GM12878 (cell line): ENCODE results near the gene PRKRIP1. TPM values are rescaled to one million over a fixed set of nuclear protein-coding genes. Genes with fewer than 3 reads are reported as not detected.

ENCODE experiments used
- CEBPB ChIP-seq, 2 experiments: fragments of 150-350 bp in 1 of 2; IDR thresholded peaks; 2 replicates each; pipeline ENCODE4 v1.6.1; 2012 to 2014; ENCODE audit warnings: low read depth in 2 of 2, low read length in 2 of 2, borderline replicate concordance in 1 of 2, inconsistent platforms in 1 of 2
- CHD4 ChIP-seq: fragments of 200-600 bp; sonication (generic); IDR thresholded peaks from 2 replicates; pipeline ENCODE4 v1.6.1; 2016; ENCODE audit warnings: mild to moderate bottlenecking
- EED ChIP-seq: sonication (generic); IDR thresholded peaks from 2 replicates; pipeline ENCODE4 v1.6.1; 2016; ENCODE audit warnings: antibody characterized with exemption, low read depth
- EZH2 ChIP-seq: IDR thresholded peaks from 2 replicates; pipeline ENCODE4 v1.6.1; 2012; ENCODE audit warnings: low read depth, mild to moderate bottlenecking, control low read depth, inconsistent platforms, low read length, borderline replicate concordance; ENCODE audit not compliant: control insufficient read depth
- JUNB ChIP-seq: IDR thresholded peaks from 2 replicates; pipeline ENCODE4 v1.6.1; 2016; ENCODE audit warnings: antibody characterized with exemption, mild to moderate bottlenecking
- NR2F1 ChIP-seq: fragments of 450-650 bp; conservative IDR thresholded peaks from 2 replicates; pipeline ENCODE4 v1.6.1; 2017; ENCODE audit warnings: mild to moderate bottlenecking
- RAD21 ChIP-seq: IDR thresholded peaks from 2 replicates; pipeline ENCODE4 v1.6.1; 2011; ENCODE audit warnings: mild to moderate bottlenecking, low read depth, low read length, moderate library complexity; ENCODE audit not compliant: insufficient read depth
- SIX5 ChIP-seq: IDR thresholded peaks from 2 replicates; pipeline ENCODE4 v1.6.1; 2011; ENCODE audit warnings: mild to moderate bottlenecking, low read depth, low read length, moderate library complexity; ENCODE audit not compliant: severe bottlenecking
- SMAD1 ChIP-seq: fragments of 450-650 bp; IDR thresholded peaks from 2 replicates; pipeline ENCODE4 v1.6.1; 2018; ENCODE audit warnings: mild to moderate bottlenecking, low read depth; ENCODE audit not compliant: partially characterized antibody
- WRNIP1 ChIP-seq: IDR thresholded peaks from 2 replicates; pipeline ENCODE4 v1.6.1; 2011; ENCODE audit warnings: low read depth, low read length, improper control_type of control experiment, borderline replicate concordance
- ZNF217 ChIP-seq: fragments of 450-650 bp; IDR thresholded peaks from 2 replicates; pipeline ENCODE4 v1.6.1; 2017; ENCODE audit warnings: antibody characterized with exemption, mild to moderate bottlenecking
- ZNF24 ChIP-seq: fragments of 450-650 bp; IDR thresholded peaks from 2 replicates; pipeline ENCODE4 v1.6.1; 2017; ENCODE audit warnings: antibody characterized with exemption, mild to moderate bottlenecking
- ZSCAN29 ChIP-seq: fragments of 450-650 bp; IDR thresholded peaks from 2 replicates; pipeline ENCODE4 v1.6.1; 2017; ENCODE audit warnings: mild to moderate bottlenecking, moderate library complexity
- polyA plus RNA-seq, 11 experiments: library from polyadenylated mRNA; depleted of rRNA in 4 of 11; unstranded in 6 of 11; stranded (reverse) in 5 of 11; fragments of >200 nt; fragmentation: Nextera tagmentation in 4 of 11; fragmentation: Illumina TruSeq in 1 of 11; extraction: Ambion mirVana in 4 of 11; extraction: Trizol in 1 of 11; gene quantifications; 1 replicate in 1 of 11; 2 replicates in 10 of 11; pipeline versions ENCODE4 v1.2.1 to v1.2.3, GENCODE V29; 2011 to 2016; ENCODE audit warnings: inconsistent platforms in 2 of 11, missing spikeins in 2 of 11, low read depth in 1 of 11
- total RNA-seq, 4 experiments: library from RNA; depleted of rRNA in 3 of 4; stranded (reverse); fragments of >200 nt in 3 of 4; fragmentation: Illumina TruSeq in 1 of 4; extraction: Trizol in 1 of 4; gene quantifications; 2 replicates each; pipeline versions ENCODE4 v1.2.1 to v1.2.3, GENCODE V29; 2013 to 2021
- TF ChIP-seq, protein P1 (sequence below): IDR thresholded peaks from 2 replicates; pipeline ENCODE4 v1.6.1; 2012; ENCODE audit warnings: low read length, inconsistent platforms
- TF ChIP-seq, protein P2 (sequence below): fragments of 450-650 bp; IDR thresholded peaks from 2 replicates; pipeline ENCODE4 v1.6.1; 2016; ENCODE audit warnings: mild to moderate bottlenecking
- TF ChIP-seq, protein P3 (sequence below), 3 experiments: IDR thresholded peaks in 2 of 3; conservative IDR thresholded peaks in 1 of 3; 2 replicates each; pipeline ENCODE4 v1.5.1; 2011; ENCODE audit warnings: low read depth in 3 of 3, low read length in 3 of 3, mild to moderate bottlenecking in 3 of 3, control low read depth in 2 of 3, moderate library complexity in 2 of 3, inconsistent platforms in 1 of 3, mixed read lengths in 1 of 3; ENCODE audit not compliant: control insufficient read depth in 2 of 3, insufficient read depth in 1 of 3; ENCODE audit errors: extremely low read depth in 1 of 3
- TF ChIP-seq, protein P4 (sequence below): fragments of 450-650 bp; IDR thresholded peaks from 2 replicates; pipeline ENCODE4 v1.6.1; 2014; ENCODE audit warnings: mild to moderate bottlenecking
- TF ChIP-seq, protein P5 (sequence below): fragments of 450-650 bp; IDR thresholded peaks from 2 replicates; pipeline ENCODE4 v1.6.1; 2016; ENCODE audit warnings: mild to moderate bottlenecking, moderate library complexity, borderline replicate concordance

The PRKRIP1 gene
- total and polyA plus RNA-seq, 10 of the 15 experiments (the other 5 are each of a cell fraction or from before 2014, with no cell fraction given) = 17.0 to 38.4 (median 25.5) TPM

DNA sequence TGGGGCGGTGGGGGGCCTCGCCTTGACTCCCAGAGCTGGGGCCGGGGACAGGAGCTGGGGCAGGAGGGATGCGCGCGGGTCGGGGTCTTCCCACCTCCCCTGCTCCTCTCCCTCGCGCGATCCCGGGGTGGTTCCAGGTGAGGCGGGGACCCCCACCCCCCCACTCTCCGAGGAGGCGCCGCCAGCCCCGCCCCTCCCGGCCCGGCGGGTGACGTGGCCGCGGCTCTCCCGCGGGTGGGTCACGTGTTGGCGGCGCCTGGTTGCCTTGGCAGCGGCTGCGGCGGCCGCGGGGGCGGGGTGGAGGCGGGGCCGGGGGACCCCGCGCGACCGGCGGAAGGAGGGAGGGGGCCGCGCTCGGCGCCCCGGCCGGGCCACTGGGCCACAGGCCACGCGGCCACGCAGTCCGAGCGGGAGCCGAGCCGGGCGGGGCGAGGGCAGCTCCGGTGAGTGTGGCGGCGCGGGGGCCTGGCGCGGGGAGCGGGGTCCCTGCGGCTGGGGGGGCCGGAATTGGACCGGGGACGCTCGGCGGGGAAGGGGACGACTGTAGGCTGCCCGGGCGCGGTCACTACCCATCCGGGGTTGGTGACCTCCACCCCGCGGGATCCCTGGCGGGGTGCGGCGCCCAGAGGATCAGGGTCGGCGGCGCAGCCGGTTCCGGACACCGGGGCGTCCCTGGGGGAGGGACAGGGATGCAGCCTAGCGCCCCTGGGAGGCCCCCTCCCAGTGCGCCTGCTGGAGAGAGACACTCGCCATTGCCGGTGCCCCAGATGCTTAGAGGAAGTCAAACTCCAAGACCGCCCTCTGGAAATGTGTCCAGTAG lies 37.3 kb downstream of the PRKRIP1 start, which contains the start of gene ORAI2 (continued):
- TF ChIP-seq, protein P1, sequence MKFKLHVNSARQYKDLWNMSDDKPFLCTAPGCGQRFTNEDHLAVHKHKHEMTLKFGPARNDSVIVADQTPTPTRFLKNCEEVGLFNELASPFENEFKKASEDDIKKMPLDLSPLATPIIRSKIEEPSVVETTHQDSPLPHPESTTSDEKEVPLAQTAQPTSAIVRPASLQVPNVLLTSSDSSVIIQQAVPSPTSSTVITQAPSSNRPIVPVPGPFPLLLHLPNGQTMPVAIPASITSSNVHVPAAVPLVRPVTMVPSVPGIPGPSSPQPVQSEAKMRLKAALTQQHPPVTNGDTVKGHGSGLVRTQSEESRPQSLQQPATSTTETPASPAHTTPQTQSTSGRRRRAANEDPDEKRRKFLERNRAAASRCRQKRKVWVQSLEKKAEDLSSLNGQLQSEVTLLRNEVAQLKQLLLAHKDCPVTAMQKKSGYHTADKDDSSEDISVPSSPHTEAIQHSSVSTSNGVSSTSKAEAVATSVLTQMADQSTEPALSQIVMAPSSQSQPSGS = no peak
- no peak for TF ChIP-seq JUNB
- no peak for TF ChIP-seq ZNF24
- no peak for TF ChIP-seq CEBPB (IDR thresholded peaks at IDR 0.05; ENCODE audit: borderline replicate concordance in 1 of 2, low read depth in 2 of 2, low read length in 2 of 2)
- TF ChIP-seq EZH2 = no peak
- TF ChIP-seq, protein P2, sequence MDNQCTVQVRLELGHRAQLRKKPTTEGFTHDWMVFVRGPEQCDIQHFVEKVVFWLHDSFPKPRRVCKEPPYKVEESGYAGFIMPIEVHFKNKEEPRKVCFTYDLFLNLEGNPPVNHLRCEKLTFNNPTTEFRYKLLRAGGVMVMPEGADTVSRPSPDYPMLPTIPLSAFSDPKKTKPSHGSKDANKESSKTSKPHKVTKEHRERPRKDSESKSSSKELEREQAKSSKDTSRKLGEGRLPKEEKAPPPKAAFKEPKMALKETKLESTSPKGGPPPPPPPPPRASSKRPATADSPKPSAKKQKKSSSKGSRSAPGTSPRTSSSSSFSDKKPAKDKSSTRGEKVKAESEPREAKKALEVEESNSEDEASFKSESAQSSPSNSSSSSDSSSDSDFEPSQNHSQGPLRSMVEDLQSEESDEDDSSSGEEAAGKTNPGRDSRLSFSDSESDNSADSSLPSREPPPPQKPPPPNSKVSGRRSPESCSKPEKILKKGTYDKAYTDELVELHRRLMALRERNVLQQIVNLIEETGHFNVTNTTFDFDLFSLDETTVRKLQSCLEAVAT = no peak
- no peak for TF ChIP-seq SMAD1
- 0 out of 2 replicates have a peak, but pooled peaks have one; percentile 44 for TF ChIP-seq ZNF217
- no peak for TF ChIP-seq WRNIP1
- TF ChIP-seq SIX5 = no peak
- peak; percentile 90 for TF ChIP-seq NR2F1
- TF ChIP-seq, protein P3, sequence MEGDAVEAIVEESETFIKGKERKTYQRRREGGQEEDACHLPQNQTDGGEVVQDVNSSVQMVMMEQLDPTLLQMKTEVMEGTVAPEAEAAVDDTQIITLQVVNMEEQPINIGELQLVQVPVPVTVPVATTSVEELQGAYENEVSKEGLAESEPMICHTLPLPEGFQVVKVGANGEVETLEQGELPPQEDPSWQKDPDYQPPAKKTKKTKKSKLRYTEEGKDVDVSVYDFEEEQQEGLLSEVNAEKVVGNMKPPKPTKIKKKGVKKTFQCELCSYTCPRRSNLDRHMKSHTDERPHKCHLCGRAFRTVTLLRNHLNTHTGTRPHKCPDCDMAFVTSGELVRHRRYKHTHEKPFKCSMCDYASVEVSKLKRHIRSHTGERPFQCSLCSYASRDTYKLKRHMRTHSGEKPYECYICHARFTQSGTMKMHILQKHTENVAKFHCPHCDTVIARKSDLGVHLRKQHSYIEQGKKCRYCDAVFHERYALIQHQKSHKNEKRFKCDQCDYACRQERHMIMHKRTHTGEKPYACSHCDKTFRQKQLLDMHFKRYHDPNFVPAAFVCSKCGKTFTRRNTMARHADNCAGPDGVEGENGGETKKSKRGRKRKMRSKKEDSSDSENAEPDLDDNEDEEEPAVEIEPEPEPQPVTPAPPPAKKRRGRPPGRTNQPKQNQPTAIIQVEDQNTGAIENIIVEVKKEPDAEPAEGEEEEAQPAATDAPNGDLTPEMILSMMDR (IDR thresholded peaks at IDR 0.05 in 2 of 3, conservative IDR thresholded peaks at IDR 0.05 in 1 of 3; ENCODE audit: control insufficient read depth in 2 of 3, extremely low read depth in 1 of 3, insufficient read depth in 1 of 3, low read depth in 3 of 3, low read length in 3 of 3) = 0 out of 6 replicates have a peak, but pooled peaks of 1 of the 3 experiments have one; percentile 2
- no peak for TF ChIP-seq RAD21
- no peak for TF ChIP-seq CHD4
- 0 out of 2 replicates have a peak, but pooled peaks have one; percentile 51 for TF ChIP-seq ZSCAN29
- TF ChIP-seq, protein P4, sequence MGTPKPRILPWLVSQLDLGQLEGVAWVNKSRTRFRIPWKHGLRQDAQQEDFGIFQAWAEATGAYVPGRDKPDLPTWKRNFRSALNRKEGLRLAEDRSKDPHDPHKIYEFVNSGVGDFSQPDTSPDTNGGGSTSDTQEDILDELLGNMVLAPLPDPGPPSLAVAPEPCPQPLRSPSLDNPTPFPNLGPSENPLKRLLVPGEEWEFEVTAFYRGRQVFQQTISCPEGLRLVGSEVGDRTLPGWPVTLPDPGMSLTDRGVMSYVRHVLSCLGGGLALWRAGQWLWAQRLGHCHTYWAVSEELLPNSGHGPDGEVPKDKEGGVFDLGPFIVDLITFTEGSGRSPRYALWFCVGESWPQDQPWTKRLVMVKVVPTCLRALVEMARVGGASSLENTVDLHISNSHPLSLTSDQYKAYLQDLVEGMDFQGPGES = no peak
- TF ChIP-seq EED = 0 out of 2 replicates have a peak, but pooled peaks have one; percentile 14
- TF ChIP-seq, protein P5, sequence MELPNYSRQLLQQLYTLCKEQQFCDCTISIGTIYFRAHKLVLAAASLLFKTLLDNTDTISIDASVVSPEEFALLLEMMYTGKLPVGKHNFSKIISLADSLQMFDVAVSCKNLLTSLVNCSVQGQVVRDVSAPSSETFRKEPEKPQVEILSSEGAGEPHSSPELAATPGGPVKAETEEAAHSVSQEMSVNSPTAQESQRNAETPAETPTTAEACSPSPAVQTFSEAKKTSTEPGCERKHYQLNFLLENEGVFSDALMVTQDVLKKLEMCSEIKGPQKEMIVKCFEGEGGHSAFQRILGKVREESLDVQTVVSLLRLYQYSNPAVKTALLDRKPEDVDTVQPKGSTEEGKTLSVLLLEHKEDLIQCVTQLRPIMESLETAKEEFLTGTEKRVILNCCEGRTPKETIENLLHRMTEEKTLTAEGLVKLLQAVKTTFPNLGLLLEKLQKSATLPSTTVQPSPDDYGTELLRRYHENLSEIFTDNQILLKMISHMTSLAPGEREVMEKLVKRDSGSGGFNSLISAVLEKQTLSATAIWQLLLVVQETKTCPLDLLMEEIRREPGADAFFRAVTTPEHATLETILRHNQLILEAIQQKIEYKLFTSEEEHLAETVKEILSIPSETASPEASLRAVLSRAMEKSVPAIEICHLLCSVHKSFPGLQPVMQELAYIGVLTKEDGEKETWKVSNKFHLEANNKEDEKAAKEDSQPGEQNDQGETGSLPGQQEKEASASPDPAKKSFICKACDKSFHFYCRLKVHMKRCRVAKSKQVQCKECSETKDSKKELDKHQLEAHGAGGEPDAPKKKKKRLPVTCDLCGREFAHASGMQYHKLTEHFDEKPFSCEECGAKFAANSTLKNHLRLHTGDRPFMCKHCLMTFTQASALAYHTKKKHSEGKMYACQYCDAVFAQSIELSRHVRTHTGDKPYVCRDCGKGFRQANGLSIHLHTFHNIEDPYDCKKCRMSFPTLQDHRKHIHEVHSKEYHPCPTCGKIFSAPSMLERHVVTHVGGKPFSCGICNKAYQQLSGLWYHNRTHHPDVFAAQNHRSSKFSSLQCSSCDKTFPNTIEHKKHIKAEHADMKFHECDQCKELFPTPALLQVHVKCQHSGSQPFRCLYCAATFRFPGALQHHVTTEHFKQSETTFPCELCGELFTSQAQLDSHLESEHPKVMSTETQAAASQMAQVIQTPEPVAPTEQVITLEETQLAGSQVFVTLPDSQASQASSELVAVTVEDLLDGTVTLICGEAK = 0 out of 2 replicates have a peak, but pooled peaks have one; percentile 38
